HCEC 1CT (cell line): ENCODE data around the gene IGFL1.
A peak's percentile ranks its signal among the peaks of the same experiment; 100 is the strongest.
"Not testable (repeated sequence)": the region's sequence is repeated elsewhere in the genome, so short reads cannot be mapped to it uniquely, and the experiment has no call there.

Source experiments
- DNase-seq: peaks from one replicate; pipeline ENCODE4 v3.0.0-alpha.2; 2017

Gene IGFL1

DNA sequence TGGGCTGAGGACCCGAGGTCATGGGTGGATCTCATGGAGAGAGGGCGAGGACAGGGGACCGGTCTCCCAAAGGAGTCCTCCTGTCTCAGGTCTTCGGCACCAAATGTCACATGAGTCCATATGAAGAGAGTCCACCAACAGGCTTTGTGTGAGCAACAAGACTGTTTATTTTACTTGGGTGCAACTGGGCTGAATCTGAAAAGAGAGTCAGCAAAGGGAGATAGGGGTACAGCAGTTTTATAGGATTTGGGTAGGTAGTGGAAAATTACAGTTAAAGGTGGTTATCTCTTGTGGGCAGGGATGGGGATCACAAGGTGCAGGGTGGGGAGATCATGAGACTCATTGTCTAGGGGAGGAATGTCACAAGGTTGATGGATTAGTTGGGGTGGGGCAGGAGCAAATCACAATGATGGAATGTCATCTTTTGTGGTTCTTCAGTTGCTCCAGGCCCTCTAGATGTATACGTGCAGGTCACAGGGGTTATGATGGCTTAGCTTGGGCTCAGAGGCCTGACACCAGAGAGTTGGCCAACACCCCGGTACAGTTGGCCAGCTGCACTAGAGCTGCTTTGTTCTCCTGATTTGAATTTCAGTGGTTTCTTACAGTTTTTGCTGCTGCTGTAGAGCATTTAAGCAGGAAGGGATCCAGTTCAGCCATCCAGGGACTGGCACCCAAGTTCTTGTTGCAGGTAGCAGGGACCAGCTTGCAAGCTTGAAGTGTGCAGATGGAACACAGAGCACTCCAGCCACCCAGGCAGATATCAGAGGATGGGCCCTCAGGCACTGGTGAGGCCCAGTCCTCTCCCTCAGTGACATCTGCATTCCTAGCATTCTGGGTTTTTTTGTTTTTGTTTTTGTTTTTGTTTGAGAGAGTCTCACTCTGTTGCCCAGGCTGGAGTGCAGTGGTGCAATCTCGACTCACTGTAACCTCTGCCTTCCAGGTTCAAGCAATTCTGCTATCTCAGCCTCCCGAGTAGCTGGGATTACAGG, 26.4 kb upstream of the IGFL1 start:
- DNase-seq = no peak

GRCh38 chr19:46204008-46204407, 25.5 kb upstream of the IGFL1 start:
- no peak for DNase-seq

- DNase-seq = no peak
These were observed 24.2 kb upstream of the IGFL1 start for GRCh38 chr19:46205183-46205984.

GRCh38 chr19:46206176-46206575, 23.4 kb upstream of the IGFL1 start:
- DNase-seq = no peak

DNA sequence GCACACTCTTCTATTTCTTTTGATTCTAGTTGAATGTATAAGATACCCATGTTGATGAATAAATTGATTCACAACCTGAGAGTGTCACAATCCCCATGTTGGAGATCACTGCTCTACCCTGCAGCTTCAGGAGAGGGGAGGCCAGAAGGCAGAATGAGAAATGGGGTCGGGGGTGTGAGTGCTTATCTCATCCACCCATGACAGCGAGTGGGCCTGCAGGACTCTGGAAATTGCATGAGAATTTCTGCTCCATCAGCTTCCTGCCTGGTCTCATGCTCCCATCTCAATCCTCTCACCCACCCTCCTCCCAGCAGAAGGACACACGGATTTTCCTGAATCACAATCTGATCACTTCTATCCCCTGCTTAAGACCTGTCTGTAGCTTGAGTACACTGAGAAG, 22.9 kb upstream of the IGFL1 start:
- no peak for DNase-seq

DNA sequence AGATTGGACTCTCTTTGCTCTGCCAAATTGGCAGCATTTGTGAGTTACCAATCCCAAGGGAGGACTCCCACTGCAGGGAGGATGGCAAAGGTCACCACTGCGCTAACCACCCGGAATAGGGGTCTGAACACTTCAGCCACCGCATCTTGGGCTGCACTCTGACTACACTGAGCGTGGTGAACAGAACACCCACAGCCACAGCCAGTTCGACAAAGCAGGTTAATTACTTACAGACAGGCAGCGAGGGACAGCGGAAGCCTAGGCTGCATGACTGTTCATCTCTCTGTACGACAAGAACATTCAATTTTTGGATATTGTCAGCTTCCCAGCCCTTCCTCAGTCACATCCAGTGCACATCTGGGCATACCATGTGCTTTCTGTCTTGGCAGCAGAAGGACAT, 21.7 kb upstream of the IGFL1 start:
- DNase-seq = not testable (repeated sequence)

DNA sequence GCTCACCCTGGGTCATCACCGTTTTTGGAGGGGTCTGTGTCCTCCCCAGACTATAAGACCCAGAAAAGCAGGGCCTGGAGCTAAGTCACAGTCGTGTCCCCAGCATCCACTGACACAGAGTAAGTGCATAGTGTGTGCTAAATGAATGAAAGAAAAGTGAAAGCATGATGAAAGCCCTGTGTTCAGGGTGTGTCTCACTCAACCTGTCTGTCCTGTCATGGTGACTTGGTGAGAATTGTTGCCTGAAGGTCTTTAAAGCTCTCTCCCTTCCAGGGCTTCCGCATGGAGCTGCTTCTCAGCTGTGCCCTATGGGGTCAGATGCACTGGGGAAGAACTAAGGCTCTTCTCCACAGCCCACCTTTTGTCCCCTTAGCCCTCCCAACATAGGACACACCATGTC, 20.5 kb upstream of the IGFL1 start:
- no peak for DNase-seq

- no peak for DNase-seq
These were observed 20.1 kb upstream of the IGFL1 start for GRCh38 chr19:46209472-46209871.

- DNase-seq = no peak
These were observed 18.9 kb upstream of the IGFL1 start for GRCh38 chr19:46210669-46211068.

- DNase-seq = no peak
These were observed 18.2 kb upstream of the IGFL1 start for GRCh38 chr19:46211201-46211881.

- not testable (repeated sequence) for DNase-seq
These were observed 16.9 kb upstream of the IGFL1 start for GRCh38 chr19:46212592-46212991.

DNA sequence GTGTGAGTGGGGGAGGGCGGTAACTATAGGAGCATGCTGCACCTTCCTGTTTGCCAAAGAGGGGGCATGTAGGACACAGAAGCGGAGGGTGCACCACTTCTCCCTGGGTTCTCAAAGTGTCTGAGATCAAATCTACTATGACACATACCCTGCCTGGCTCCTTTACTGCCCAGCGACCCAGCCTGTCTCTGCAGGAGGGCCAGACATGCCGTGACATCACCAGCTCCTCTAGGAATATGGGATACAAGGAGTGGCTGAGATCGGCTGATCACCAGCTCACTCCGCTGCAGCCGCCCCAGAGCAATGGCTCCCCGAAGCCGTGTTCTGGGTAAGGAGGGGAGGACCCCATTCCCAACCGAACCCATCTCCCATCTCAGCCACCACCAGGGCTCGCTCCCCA, 16.4 kb upstream of the IGFL1 start:
- no peak for DNase-seq

GRCh38 chr19:46213806-46214205, 15.7 kb upstream of the IGFL1 start:
- DNase-seq = no peak

GRCh38 chr19:46216612-46217011, 12.9 kb upstream of the IGFL1 start:
- no peak for DNase-seq

- DNase-seq = no peak
These were observed 12.1 kb upstream of the IGFL1 start for GRCh38 chr19:46217476-46217875.

DNA sequence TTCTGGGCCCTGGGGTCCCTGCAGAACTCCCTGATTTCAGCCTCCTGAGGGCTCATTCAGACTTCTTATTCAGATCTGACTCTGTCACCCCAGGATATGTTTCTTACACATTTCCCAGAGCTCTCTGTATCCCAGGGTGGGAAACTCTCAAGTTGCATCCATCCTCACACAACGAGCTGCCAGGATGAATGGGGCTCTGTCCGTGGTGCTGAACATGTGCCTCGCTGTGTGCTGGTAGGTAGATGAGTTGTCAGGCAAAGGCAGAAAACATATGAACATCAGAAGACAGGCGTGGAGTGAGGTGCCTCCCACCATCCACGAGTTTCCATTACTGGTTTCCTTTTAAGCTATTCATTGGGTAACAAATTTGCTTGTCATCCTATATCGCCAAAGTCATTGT, 11.4 kb upstream of the IGFL1 start:
- DNase-seq = no peak

DNA sequence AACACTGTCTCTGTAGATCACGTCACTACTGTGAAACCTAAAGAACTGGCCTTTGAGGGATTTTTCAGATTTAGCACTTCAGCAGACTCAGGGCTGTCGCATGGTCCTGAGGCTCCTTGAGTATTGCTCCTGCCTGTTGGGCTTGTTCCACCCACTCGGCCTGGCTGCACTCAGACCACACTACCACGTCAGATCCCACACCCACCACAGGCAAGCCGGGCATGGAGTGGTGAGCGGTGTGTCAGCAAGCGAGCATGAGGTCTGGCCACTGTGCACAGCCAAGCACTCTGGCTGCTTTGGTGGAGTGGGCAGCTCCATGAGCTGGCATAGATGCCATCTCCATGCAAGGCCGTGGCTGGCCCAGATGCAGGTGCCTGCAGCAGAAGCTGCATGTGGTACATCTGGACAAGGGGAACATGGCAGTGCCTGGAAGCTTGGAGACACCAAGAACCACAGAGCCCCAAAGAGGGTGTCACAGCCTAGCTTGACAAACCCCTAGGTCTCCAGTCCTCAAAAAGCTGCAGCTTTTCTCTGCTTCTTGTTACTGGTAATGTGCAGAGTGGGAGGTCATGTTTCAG, 9.4 kb upstream of the IGFL1 start:
- no peak for DNase-seq

- no peak for DNase-seq
These were observed 8.4 kb upstream of the IGFL1 start for GRCh38 chr19:46221152-46221551.

GRCh38 chr19:46221981-46222610, 7.4 kb upstream of the IGFL1 start:
- DNase-seq = peak; percentile 73

- DNase-seq = not testable (repeated sequence)
These were observed 5.8 kb upstream of the IGFL1 start for GRCh38 chr19:46223787-46224186.

DNA sequence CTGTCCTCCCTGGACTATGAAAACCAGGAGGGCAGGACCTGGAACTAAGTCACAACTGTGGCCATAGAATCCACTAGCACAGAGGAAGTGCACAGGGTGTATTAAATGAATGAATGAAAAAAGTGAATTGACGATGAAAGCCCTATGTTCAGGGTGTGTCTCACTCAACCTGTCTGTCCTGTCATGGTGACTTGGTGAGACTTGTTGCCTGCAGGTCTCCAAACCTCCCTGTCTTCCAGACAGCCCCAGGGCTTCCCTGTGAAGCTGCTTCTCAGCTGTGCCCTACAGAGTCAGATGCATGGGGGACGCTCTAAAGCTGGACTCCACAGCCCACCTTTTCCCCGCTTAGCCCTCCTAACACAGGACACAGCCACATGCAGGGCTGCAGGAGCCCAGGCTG, 4.8 kb upstream of the IGFL1 start:
- DNase-seq = no peak

DNA sequence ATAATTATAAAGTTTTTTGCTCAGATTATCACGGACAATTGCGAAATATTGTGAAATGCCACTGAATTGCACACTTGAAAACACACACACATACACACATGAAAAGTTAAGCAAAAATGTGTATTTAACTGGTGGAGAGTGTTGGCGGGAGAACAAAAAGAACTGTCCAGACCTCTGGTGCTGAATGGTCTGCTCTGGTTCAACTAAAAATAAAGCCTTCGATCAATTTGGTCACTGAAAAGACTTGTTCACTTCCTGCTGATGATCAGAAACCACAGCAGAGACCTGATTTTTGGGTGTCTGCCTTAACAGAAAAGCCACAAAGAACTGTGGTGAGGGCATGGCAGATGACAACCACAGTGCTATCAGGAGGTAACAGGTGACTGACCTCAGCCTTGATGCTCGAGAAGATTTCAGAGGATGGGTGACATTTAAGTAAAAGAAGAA, 4.0 kb upstream of the IGFL1 start:
- DNase-seq = no peak
